ENCODE measurements around the gene KLHL30. TPM values are rescaled to one million over a fixed set of nuclear protein-coding genes. Genes with fewer than 3 reads are reported as not detected.
A peak's percentile ranks its signal among the peaks of the same experiment; 100 is the strongest.

The KLHL30 gene
- total RNA-seq, 2 donors from 2014 or later = not detected

DNA sequence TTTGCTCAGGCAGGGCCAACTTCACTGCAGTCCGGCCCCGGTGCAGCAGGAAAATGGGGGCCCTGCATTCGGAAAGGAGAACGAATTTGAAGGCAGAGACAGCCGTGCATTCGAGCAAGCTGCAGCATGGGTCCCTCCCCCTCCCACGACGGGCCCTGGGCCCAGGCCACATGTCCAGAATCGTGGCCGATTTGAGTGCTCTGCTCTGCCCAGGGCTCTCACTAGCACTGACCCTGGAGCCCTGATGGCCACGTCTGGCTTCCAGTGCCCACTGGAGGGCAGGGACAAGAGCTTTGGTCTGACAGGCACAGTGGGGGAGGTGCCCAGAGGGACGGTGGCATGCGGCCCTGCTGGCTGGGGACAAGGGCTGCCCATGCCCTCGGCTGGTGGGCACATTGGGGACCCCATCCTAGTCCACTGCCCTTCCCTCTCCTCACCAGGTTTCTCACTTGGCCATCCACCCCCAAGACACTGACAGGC is 14.4 kb upstream of the KLHL30 start:
- WGBS, 2 experiments (ENCODE audit: insufficient coverage in 1 of 2, insufficient read length in 1 of 2) = 87 to 94% methylated on average over 12 to 14 of the region's 14 CpGs
- H3K36me3 Mint-ChIP-seq (ENCODE audit: low read depth) = no peaks in the 10 kb centered on the region
- peak overlapping the region; percentile 10 for H3K27ac ChIP-seq (ENCODE audit: low read depth, low read length)
- H3K4me3 Mint-ChIP-seq = no peak overlapping the region
- TF ChIP-seq, protein P1, sequence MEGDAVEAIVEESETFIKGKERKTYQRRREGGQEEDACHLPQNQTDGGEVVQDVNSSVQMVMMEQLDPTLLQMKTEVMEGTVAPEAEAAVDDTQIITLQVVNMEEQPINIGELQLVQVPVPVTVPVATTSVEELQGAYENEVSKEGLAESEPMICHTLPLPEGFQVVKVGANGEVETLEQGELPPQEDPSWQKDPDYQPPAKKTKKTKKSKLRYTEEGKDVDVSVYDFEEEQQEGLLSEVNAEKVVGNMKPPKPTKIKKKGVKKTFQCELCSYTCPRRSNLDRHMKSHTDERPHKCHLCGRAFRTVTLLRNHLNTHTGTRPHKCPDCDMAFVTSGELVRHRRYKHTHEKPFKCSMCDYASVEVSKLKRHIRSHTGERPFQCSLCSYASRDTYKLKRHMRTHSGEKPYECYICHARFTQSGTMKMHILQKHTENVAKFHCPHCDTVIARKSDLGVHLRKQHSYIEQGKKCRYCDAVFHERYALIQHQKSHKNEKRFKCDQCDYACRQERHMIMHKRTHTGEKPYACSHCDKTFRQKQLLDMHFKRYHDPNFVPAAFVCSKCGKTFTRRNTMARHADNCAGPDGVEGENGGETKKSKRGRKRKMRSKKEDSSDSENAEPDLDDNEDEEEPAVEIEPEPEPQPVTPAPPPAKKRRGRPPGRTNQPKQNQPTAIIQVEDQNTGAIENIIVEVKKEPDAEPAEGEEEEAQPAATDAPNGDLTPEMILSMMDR (conservative IDR thresholded peaks at IDR 0.05) = no peak
- no peak overlapping the region for H3K27ac Mint-ChIP-seq
- H3K4me1 Mint-ChIP-seq = no peaks in the 10 kb centered on the region
- H3K9me3 ChIP-seq (ENCODE audit: control insufficient read depth, low read length) = no peaks in the 10 kb centered on the region
- no peaks in the 10 kb centered on the region for H3K27me3 Mint-ChIP-seq (ENCODE audit: insufficient read depth)
- no peak for DNase-seq
- no peaks in the 10 kb centered on the region for H3K9me3 Mint-ChIP-seq
- H3K27me3 ChIP-seq (ENCODE audit: control insufficient read depth, insufficient read depth, low read length, poor library complexity, severe bottlenecking) = peaks cover 3% of the 10 kb centered on the region
- no peak overlapping the region for H3K4me3 ChIP-seq (ENCODE audit: low read length)
- no peak overlapping the region for H3K9ac ChIP-seq (ENCODE audit: extremely low read depth, low read length, poor library complexity, severe bottlenecking)
- H3K4me1 ChIP-seq (ENCODE audit: control insufficient read depth, insufficient read depth, low read length) = no peaks in the 10 kb centered on the region
- no peaks in the 10 kb centered on the region for H3K36me3 ChIP-seq (ENCODE audit: control insufficient read depth, insufficient read depth, low read length)

- Mint-ChIP-seq H3K4me1 (no peaks in the 10 kb centered on the region), H3K36me3 (ENCODE audit: low read depth) (no peaks in the 10 kb centered on the region), H3K9me3 (no peaks in the 10 kb centered on the region), H3K27ac (no peak overlapping the region), H3K4me3 (no peak overlapping the region), H3K27me3 (ENCODE audit: insufficient read depth) (no peaks in the 10 kb centered on the region)
- Histone ChIP-seq H3K4me3 (ENCODE audit: low read length) (no peak overlapping the region), H3K9me3 (ENCODE audit: control insufficient read depth, low read length) (no peaks in the 10 kb centered on the region), H3K27ac (ENCODE audit: low read depth, low read length) (no peak overlapping the region), H3K36me3 (ENCODE audit: control insufficient read depth, insufficient read depth, low read length) (no peaks in the 10 kb centered on the region), H3K9ac (ENCODE audit: extremely low read depth, low read length, poor library complexity, severe bottlenecking) (no peak overlapping the region), H3K4me1 (ENCODE audit: control insufficient read depth, insufficient read depth, low read length) (no peaks in the 10 kb centered on the region), H3K27me3 (ENCODE audit: control insufficient read depth, insufficient read depth, low read length, poor library complexity, severe bottlenecking) (no peaks in the 10 kb centered on the region)
- DNase-seq = no peak
- WGBS, 2 experiments (ENCODE audit: insufficient coverage in 1 of 2, insufficient read length in 1 of 2) = 91 to 93% methylated on average over 14 to 19 of the region's 19 CpGs
- TF ChIP-seq, protein P1 (conservative IDR thresholded peaks at IDR 0.05) = no peak
These were observed 13.9 kb upstream of the KLHL30 start for GRCh38 chr2:238124488-238125126.

DNA sequence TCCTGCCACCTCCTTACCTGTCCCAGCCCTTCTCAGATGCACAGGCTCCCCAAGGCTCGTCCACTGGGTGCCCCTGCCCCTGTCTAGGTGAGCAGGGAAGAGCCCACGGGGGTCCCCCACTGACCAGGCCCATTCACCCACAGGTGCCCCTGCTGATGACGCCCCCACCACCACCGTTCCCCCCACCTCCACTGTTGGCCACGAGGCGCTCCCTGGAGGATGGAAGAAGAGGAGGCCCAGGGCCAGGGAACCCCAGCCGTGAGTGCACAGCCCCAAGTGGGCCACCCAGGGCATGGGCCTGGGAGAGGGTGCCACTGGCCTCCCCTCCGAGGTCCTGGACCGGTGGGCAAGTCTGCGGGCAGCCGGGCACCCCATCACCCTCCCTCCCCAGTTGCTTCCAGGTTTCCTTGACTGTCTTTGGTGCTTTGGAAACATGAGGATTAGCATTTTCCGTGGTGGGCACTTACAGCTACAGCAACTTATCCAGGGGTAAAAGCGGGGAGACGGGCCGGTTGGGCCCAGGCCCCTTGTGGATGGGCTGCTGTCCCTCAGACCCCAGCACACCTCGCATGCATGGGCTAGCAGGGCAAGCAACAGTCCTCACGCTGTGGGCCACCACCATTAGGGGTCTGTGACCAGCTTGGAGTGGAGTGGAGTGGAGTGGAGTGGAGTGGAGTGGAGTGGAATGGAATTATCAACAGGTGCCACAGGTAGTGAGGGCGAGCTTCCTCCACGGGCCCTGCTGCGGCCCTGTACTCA is 13.2 kb upstream of the KLHL30 start:
- H3K27ac ChIP-seq (ENCODE audit: low read depth, low read length) = no peak overlapping the region
- WGBS, 2 experiments (ENCODE audit: insufficient coverage in 1 of 2, insufficient read length in 1 of 2) = 93 to 95% methylated on average over 9 to 20 of the region's 20 CpGs
- H3K4me3 Mint-ChIP-seq = no peak overlapping the region
- no peaks in the 10 kb centered on the region for H3K36me3 Mint-ChIP-seq (ENCODE audit: low read depth)
- no peaks in the 10 kb centered on the region for H3K27me3 ChIP-seq (ENCODE audit: control insufficient read depth, insufficient read depth, low read length, poor library complexity, severe bottlenecking)
- TF ChIP-seq, protein P1 (conservative IDR thresholded peaks at IDR 0.05) = no peak
- H3K4me3 ChIP-seq (ENCODE audit: low read length) = no peak overlapping the region
- no peak for DNase-seq
- H3K4me1 Mint-ChIP-seq = no peaks in the 10 kb centered on the region
- H3K9me3 ChIP-seq (ENCODE audit: control insufficient read depth, low read length) = no peaks in the 10 kb centered on the region
- no peaks in the 10 kb centered on the region for H3K4me1 ChIP-seq (ENCODE audit: control insufficient read depth, insufficient read depth, low read length)
- no peaks in the 10 kb centered on the region for H3K27me3 Mint-ChIP-seq (ENCODE audit: insufficient read depth)
- no peaks in the 10 kb centered on the region for H3K9me3 Mint-ChIP-seq
- no peak overlapping the region for H3K9ac ChIP-seq (ENCODE audit: extremely low read depth, low read length, poor library complexity, severe bottlenecking)
- H3K27ac Mint-ChIP-seq = no peak overlapping the region
- H3K36me3 ChIP-seq (ENCODE audit: control insufficient read depth, insufficient read depth, low read length) = no peaks in the 10 kb centered on the region

Data from endodermal cell (in vitro differentiated cells).